HG03354 (cell line): Measurements from ENCODE around the gene SPINK4.

ENCODE experiments used
- ATAC-seq: cut with Tn5 transposase; IDR thresholded peaks from one replicate; pipeline ENCODE4 v1.9.1; 2021; ENCODE audit warnings: mild to moderate bottlenecking; ENCODE audit not compliant: unreplicated experiment, poor library complexity, severe bottlenecking

SPINK4 gene, protein sequence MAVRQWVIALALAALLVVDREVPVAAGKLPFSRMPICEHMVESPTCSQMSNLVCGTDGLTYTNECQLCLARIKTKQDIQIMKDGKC

GRCh38 chr9:33239921-33240320 is at the start of gene SPINK4:
Gene SPINK4 (plus strand): TSS chr9:33240167. CDS start chr9:33240209, 42 bp downstream.
- ATAC-seq: no peak

DNA sequence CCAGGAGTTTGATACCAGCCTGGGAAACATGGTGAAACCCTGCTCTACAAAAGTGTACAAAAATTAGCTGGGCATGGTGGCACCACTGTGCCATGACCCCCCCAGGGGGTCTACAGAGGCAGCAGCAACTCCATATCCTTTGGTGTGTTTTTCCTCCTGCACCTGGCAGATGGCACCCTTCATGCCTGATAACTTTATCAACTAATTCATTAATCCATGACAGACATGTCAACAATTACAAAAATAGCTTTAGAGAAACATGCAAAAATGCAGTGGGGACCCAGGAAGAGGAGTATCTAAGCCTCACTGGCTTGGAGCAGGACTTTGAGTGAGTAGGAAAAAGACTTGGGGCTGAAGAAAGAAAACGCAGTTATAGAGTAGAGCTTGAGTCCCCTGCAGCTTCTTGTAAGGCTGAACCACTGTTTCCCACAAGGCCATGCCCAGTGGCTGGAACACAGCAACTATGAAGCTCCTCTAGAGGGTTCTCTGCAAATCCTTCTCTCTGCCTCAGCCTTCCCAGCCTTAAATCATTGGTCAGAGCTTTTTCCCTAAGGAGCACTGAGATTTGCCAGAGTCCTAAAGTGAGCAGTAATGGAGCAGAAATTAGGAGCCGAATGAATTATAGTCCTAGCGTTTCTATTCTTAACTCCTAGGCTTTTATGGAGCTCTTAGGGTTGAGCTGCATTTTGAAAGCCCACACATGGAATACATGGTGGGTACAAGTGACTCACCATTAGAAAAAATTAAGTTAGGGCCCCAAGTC is 47.3 kb upstream of the SPINK4 start:
- ATAC-seq: no peak

GRCh38 chr9:33193818-33194217 is 46.1 kb upstream of the SPINK4 start:
- no peak for ATAC-seq

DNA sequence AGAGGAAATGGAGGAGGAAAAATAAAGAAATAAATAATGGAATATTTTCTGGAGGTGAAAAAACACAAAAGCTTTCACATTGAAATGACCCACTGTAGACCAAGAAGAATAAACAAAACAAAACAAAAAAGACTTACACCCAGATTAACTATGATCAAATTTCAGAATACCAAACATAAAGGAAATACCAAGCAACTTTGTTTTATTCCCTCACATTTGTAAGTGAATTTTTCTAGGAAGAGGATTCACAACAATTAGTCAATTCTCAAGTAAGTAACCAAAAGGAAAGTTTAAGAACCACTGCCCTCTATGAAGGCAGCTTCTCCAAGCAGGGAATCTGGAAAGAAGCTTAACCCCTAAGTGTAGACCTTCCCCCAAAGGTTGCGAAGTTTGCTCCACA is 43.2 kb upstream of the SPINK4 start:
- no peak for ATAC-seq

- ATAC-seq: no peak
Observed at GRCh38 chr9:33197279-33198152, 42.5 kb upstream of the SPINK4 start.

DNA sequence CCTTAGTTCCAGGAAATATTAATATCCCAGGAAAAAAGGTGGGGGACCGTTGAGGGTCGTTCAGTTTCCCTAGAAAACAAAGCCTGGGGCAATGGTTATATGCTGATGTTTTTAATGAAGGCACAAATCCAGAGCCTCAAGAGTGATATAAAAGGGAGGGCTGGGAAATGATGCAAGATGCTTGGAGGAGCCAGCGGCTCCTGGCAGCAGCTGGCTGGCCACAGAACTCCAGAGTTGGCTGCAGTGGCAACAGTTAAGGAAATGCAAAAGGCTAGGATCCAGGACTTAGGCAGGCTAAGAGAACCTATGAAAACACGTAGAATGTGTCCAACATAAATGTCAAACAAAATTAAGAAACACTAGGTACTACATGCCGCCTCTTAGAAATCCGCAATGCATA is 41.8 kb upstream of the SPINK4 start:
- no peak for ATAC-seq

- ATAC-seq: peak; percentile 54
Observed at GRCh38 chr9:33202018-33202417, 37.9 kb upstream of the SPINK4 start.

- ATAC-seq: peak; percentile 100
Observed at GRCh38 chr9:33202552-33203201, 37.3 kb upstream of the SPINK4 start.

DNA sequence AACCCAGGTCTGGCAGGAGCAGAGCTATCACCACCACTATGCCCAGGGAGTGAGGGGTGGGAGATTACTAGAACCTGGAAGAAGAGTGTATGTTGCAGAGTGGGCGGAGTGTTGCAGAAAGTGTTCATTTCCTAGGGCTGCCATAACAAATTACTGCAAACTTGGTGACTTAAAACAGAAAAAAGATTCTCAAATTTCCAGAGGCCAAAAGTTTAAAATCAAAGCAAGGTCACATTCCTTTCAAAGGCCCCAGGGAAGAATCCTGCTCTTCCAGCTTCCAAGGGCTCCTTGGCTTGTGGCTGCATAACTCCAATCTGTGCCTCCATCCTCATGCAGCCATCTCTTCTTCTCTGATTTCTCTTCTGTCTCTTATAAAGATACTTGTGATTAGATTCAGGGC is 30.6 kb upstream of the SPINK4 start:
- ATAC-seq: no peak

- no peak for ATAC-seq
Observed at GRCh38 chr9:33210006-33210715, 29.8 kb upstream of the SPINK4 start.

- ATAC-seq: no peak
Observed at GRCh38 chr9:33211695-33212393, 28.1 kb upstream of the SPINK4 start.

DNA sequence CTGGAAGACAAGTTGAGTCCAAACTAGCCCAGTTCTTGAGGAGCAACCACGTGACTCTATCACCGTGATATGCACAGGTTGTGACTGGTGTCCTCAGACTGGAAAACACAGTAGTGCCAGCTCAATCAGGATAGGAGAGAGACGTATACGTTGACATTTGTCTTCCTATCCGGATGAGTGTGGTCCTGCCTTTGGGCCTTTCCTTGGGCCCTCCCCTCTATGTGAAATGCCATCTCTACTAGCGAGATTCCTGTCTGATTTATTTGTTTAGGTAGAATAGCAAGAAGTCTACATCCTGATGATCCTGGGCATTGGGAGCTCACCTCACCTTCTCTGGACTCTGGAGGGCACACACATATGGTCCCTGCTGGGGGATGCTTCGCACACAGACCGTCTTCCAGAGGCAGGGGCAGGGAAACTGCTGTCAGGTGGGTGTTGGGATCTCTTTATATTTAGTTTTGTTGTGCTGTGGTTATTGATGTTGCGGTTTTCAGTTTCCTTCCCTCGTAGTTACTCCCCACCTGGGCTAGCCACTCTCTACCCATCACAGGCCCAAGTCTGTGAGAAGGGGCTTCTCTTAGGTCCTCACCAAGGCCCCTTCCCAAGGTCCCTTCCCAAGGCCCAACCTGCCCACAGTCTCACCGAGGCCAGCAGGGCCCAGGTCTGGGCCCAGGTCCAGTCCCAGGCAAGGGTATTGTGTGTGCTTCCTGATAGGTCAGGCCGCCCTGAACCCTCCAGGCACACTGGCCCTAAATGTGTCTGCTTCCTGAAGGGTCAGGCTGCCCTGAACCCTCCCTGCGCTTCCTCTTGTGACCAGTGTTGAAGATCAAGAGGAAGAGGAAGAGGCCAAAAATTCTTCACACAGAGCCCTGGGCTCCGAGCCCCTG is 19.0 kb upstream of the SPINK4 start:
- ATAC-seq: no peak

GRCh38 chr9:33221568-33221884 is 18.4 kb upstream of the SPINK4 start:
- ATAC-seq: no peak

DNA sequence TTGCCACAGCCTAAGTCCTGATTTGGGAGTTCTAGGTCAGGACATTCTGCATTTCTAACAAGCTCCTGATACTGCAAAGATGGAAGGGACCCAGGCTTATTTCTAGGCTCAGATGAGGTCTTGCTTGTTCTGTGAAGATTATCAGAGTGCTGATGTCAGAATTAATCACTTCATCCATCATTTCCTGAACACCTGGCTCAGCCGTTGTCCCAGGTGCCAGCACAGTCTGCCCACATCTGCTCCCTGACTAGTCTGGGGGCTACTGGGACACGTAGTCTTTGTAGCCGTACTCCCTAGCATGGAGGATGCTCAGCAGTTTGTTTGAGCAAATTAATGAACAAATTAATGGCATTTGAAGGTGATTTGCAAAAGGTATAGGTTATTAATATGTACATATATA is 17.9 kb upstream of the SPINK4 start:
- ATAC-seq: no peak

- no peak for ATAC-seq
Observed at GRCh38 chr9:33223696-33224095, 16.3 kb upstream of the SPINK4 start.

GRCh38 chr9:33225319-33226147 is 14.4 kb upstream of the SPINK4 start:
- peak; percentile 48 for ATAC-seq

DNA sequence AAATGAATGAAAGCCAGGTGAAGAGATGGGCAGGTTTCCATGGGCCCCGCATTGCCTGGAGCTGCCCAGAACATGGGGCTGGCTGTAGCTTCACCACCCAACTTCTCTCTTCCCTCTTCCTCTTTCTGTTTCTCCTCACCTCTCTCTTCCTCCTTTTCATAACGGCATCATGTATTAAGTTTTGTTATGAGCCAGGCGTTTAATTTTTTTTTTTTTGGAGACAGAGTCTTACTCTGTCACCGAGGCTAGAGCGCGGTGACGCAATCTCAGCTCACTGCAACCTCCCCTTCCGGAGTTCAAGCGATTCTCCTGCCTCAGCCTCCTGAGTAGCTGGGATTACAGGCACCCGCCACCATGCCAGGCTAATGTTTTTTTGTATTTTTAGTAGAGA is 13.0 kb upstream of the SPINK4 start:
- no peak for ATAC-seq

GRCh38 chr9:33227741-33228140 is 12.2 kb upstream of the SPINK4 start:
- ATAC-seq: no peak
